HG03378 (cell line): ENCODE results near the gene SLC12A6.
A peak's percentile ranks its signal among the peaks of the same experiment; 100 is the strongest.

Source experiments
- ATAC-seq: cut with Tn5 transposase; IDR thresholded peaks from one replicate; pipeline ENCODE4 v1.9.1; 2021; ENCODE audit warnings: mild to moderate bottlenecking, moderate library complexity; ENCODE audit not compliant: unreplicated experiment

SLC12A6 gene

DNA sequence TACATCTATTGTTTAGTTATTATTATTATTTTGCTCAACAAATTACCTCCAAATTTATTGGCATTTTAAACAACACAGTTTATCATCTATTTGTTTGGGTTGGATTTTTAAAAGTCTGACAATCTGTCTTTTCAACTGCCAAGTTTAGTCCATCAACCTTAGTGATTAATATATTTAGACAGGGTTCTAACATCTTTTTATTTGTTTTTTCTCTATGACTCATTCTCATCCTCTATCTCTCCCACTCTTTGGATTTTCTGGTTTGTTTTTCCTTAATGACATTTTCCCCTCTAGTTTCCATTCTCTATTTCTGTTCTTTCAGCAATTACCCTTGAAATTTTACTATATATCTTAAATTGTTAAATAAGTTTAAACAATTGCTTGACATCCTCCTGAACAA lies 70.8 kb downstream of the SLC12A6 start:
- ATAC-seq: no peak

DNA sequence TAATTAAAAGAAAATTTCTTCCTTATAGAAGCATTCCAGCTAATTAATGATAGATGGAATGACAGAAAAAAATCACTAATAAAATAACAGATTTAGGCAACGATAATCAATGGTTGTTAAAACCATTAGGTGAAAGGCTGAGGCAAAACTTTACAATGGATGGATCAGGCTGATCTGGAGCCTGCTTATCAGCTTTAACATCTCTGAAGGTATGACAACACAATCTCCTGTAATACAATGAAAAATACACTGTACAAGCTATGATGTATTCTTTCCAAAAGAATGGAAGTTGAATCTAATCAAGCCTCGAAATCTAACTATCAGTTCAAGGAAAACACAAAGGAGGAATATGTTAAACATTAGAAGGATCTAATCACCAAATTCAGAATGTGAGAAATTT lies 73.5 kb downstream of the SLC12A6 start:
- ATAC-seq: no peak

DNA sequence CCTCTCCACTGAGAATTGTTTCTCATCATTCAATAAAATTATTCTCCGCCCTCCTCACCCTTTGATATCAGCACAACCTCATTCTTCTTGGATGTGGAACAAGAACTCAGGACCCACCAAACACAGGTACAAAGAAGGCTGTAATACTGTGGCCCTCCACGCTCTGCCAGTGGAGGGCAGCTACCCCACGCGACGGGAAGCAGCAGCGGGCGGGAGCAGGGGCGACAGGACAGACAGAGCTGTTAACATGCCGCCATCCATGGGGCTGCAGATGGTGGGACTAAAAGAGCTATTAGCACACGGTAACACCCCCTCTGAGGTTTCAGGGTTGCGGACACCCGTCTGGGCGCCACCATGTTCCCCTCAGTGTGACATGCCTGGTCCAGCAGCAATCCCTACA lies 75.2 kb downstream of the SLC12A6 start:
- ATAC-seq: no peak

DNA sequence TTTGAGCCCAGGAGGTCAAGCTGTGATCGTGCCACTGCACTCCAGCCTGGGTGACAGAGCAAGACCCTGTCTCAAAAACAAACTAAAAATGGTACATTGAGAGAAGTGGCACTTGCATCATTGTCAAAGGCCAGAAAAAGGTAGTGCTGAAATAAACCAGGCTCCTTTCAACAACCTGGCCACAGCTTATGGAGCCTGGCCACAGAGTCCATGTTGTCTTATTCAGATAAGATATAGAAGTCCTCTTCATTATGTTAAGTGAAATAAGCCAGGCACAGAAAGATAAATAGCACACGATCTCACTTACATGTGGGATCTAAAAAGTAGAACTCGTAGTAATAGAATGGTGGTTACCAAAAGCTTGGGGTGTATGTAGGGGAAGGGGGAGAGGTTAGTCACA lies 78.0 kb downstream of the SLC12A6 start:
- no peak for ATAC-seq

DNA sequence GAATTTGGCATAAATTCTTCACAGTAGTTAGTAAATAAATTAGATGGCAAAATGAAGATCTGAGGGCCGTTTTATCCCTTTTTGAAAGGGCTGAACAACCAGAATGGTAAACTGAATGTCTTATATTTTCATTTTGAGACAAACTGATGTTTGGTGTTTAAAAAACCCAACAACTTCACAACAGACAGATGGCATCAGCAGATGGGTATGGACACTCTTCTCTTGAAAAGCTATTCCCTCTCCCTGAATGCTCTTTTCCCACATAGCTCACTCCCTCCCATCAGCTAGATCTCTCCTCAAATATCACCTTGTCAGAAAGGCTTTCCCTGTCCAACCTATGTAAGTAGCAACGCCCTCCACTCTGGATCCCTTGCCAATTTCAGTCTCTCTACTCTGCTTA lies 79.4 kb downstream of the SLC12A6 start:
- ATAC-seq: no peak

DNA sequence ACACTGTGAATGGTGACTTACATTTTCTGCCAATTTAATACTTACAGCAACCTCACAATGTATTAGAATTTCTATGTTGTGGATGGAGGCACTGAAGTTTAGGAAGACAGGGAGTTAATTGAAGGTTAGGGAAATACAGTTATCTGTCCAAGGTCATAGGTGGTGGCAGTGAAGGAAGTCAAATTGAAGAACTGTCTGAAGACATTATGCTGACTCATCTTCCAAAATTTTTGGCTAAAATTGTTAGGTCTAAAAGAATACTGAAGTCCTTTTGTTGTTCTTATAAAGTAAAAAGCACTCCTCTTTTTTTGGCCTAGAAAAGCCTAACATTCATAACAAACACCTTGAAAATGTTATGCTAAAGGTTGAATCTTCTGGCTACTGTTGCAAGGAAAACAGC lies 85.0 kb downstream of the SLC12A6 start:
- ATAC-seq: no peak

DNA sequence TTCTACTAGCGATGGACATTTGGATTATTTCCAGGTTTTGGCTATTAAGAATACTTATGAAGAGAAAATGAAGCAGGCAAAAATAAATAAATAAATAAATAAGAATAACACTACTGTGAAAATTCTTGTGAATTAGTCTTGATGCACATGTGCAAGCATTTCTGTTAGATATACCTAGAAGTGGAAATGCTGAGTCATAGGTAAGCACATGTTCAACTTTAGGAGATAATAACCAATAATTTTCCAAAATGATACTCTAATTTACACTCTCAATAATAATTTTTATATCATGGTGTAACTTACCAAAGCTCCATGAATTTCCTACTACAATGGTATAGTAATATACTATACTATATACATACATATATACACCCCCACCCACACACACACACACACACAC lies 89.4 kb downstream of the SLC12A6 start:
- ATAC-seq: no peak

DNA sequence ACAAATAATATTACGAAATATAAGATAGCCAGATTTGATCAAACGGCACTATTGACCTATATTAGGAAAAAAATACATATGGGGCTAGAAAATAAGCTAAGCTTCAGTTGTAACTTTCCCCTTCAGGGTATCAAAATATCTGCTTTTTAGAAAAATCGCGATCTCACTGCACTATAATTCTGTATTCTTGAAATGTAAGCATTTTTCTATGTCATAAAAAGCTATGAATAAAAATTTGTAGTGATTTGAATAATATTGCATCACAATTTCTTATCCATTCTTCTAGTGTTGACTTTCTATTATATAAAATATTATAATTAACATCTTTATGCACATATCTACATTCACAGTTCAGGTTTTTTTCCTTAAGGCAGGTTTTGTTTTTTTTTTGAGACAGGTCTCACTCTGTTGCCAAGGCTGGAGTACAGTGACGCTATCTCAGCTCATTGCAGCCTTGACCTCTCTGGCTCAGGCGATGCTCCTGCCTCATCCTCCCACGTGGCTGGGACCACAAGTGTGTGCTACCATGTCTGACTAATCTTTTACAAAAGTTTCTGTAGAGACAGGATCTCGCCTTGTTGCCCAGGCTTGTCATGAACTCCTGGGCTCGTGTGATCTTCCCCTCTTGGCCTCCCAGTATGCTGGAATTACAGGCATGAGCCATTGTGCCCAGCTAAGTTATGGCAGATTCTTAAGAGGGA lies 91.2 kb downstream of the SLC12A6 start:
- no peak for ATAC-seq

DNA sequence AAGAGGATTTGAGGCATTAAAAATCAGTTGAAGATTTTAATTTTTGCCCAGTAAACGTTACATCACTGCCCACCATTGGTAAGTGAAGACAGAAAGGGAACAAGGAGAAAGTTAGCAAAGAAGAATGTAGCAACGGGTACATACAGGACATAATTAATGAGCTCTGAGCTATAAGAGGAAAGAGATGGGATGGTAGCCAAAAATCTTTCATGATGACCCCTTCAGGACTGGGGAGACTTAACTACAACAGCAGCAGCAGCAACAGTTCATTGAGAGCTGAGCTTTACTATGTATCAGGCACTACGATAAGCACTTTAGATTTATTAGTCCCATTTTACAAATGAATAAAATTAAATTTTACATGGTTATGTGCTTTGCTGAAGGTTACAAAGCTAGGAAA lies 94.4 kb downstream of the SLC12A6 start:
- ATAC-seq: no peak

DNA sequence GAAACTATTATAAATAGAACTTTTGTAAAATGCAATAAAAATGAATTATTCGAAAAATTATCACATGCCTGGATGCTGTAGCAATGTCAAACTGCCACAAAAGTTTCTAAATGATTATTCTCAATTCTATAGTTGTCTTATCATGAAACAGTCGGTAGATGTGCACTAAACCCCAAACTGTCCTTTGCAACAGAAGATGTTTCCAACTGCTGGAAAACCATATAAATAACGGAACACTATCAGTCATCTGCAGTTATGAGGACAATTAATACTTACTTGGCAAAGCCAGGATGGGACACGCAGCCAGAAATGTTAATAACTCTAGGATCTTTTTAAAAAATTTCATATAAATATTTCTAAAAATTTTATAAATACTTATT lies 95.3 kb downstream of the SLC12A6 start:
- no peak for ATAC-seq

DNA sequence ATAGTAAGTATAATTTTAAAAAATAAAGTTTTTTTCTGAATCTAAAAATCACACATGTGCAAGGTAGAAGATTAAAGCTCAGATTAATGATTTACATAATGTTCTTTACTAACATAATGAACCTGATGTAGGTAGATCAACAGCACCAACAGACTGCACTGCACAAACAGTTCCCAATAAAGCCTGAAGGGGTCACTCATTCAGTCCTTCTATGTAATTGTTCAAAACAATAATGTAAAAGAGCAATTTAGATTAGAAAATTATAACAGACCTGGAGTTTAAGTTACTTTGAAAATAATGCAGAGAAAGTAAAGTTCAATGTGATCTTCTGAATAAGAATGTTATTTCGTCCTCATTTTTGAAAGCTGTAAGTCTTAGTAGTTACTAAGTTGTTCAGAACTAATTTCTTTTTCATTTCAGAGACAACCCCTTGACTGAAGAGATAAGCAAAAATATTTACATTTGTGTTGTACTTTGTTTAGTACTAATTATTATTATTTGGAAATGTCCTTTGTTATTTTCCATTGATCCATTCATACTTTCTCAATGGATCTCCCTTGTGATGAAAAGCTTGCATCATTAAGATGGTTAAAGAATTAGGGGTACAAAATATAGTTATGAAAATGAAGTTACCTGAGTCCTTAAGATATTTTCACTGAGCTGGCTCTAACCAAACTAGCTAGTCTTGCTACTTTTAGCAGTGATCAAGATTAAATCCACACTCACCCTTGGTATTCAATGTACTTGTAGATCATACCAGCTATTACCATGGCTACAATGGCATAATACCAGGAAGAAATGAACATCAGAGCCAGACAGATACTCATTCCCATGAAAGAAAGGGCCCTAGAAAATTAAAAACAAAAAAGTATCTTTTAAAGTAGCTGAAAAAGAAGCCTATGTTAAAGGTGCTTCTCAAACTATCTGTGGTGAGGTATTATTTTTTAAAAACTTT lies 95.9 kb downstream of the SLC12A6 start:
- ATAC-seq: peak; percentile 71

DNA sequence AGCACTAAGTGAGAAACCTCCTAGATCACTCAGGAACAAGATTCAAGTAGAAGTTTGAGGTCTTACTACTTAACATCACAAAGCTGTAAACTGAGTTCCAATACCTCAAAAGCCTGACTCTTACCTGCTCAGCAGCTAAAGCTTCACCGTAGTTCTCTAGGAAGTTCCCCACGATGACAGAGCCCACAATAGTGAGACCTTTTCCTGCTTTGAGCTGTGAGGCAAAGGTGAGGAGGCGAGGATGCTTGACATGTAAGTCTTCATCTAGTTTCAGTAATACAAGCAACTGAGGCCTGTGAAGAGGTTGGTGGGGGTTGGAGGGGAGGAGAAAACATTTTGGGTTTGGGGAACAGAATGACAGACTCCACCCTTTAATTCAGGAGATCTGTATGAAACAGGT lies 97.0 kb downstream of the SLC12A6 start:
- no peak for ATAC-seq

DNA sequence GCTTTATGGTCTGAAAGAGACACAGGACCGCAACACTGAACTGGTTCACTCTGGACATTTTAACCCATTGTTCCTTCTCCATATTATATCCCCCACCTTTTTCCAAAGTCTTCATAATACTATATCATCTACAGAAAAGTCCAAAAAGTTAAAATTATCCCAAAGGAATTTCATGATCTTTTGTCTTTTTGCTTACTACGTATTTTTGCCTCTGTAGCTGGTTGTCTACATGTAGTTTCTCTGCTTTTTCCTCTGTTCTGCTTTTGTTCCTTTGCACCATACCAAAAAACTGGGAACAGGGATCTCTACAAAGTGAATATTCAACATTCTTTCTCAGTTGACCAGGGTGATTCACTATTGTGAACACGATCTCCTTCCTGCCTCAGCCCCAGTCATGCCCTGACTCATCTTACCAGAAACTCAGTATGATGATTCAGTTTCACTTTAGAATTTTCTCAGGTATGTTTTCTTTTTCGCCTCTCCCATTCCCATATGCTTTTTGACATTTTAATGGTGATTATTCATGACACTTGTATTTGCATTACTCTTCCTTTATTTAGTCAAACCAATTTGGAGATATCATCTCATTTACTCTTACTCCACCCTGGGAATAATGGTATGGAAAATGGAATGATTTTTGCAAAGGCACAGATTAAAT lies 98.3 kb downstream of the SLC12A6 start:
- no peak for ATAC-seq

DNA sequence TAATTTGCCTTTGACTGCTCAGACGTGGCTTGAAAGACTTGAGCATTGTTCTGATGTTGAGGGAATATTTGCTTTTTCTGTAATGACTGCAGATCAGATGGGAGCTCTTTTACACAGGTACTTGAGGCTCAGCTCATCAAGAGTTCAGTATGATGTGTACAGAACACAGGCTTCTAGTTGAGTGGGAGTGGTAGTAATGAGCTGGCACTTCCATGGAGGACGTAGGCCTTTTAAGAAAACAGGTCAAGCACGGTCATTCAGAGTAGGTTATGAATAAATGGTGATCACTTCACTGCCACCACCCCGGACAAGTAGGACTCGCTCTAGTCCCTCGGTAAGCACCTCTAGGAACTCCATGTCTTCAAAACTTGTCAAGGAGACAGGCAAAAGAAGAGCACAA lies 104.0 kb downstream of the SLC12A6 start:
- no peak for ATAC-seq

DNA sequence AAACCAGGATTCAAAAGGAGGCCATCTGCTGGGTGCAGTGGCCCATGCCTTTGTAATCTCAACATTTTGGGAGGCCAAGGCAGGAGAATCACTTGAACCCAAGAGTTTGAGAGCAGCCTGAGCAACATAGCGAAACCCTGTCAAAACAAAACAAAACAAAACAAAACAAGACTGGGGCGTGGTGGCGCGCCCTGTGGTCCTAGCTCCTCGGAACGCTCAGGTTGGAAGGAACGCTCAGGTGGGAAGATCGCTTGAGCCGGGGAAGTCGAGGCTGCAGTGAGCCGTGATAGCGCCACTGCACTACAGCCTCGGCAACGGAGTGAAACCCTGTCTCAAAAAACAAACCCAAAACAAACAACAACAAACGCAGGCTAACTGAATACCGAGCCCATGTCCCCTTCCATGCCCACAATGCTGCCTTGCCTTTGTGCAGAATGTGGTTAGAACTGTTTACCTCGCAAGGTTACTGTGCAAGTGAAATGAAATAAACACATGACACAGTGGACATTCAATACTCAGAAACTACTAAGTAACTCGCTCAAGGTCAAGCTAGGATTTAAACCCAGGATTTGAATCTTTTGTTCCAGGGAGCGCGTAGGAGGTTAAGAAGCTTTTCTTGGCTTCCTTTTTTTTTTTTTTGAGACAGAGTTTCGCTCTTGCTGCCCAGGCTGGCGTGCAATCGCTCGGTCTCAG lies 113.5 kb downstream of the SLC12A6 start:
- ATAC-seq: no peak

DNA sequence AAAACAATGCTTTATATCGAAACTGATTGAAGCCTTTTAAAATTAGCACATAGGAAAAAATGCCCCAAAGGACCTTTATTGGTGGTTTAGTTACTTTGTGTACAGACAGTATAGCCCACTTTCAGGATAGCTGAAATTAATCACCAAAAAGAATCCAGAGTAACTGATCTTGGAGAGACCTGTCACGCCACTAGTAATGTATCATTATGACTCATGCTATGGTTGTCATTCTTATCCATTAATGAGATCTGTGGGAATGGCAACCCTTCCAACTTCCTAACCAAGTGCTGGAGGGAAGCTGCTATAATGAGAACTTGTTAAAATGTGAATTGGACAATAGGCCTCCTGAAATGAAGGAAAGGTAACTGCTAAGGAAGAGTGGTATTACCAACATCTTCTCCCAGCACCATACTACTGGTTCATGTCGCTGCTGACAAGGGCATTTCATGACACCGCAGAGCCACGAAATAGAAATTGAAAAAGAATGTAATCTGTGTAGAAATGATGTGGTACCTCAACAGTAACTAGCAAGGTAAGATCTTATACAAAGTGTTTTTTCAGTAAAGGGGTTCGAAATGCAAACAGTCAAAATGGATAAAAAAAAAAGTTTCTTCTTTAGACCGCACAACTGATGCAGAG lies 119.9 kb downstream of the SLC12A6 start:
- ATAC-seq: no peak

DNA sequence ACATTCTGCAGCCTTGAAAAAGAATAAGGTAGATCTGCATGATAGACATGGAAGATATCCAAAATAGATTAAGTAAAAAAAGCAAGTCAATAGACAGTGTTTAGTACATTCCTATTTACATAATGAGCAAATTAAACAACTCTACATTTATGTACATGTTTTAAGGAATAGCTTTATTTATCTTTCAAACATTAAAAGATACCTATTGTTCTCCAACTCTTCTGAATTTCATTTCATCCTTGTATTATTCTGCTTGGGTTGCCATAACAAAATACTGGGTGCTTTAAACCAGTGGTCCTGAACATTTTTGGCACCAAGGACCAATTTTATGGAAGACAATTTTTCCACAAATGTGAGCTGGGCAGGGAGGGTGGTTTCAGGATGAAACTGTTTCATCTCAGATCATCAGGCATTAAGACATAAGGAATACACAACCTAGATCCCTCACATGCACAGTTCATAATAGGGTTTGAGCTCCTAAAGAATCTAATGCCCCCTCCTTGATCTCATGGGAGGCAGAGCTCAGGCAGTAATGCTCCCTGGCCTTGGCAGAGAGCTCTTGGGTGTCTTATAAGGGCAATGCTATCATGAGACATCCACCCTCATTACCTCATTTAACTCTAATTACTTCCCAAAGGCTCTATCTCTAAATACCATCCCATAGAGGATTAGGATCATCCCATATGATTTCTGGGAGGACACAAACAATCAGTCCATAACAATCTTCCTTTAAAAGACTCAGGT lies 120.9 kb downstream of the SLC12A6 start:
- no peak for ATAC-seq

DNA sequence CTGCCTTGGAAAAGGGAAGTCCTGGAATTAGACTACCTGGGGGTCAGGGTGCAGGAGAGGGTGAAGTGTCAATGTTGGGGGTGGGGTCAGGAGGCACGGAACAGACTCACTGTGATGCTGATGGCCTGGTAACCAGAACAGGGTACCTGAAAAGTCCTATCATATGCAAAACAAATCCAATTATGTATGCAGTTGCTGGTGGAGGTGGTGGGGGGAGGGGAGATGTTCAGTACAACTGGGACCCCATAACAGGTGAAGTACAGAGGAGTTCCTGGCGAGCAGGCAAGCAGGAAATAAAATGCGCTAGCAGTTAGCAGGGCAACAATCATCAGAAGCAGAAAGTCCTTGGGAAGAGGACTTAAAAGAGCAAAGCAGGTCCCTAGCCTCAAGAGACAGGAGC lies 123.4 kb downstream of the SLC12A6 start:
- ATAC-seq: no peak

DNA sequence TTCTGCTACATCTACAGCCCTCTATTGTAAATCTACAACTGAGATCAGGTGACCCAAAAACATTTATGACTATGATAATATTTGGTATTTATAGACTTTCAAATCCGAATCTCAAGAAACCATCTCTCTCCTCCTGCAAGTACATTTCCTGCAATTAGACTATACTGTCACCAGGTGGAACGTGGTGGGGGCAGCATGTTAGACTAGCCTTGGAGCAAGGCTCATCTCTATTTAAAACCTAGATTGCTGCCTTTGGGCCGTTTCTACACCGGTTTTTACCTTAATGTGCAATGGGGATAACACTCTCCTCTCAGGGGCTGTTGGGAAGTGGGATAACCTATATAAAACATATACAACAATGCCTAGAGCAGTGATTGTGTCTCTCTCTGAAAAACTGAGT lies 123.9 kb downstream of the SLC12A6 start:
- ATAC-seq: no peak
